Lower lobe of right lung (tissue), 2 donors: ENCODE measurements around the gene SNX13. TPM values are rescaled to one million over a fixed set of nuclear protein-coding genes. Genes with fewer than 3 reads are reported as not detected.
"Not testable (repeated sequence)": the region's sequence is repeated elsewhere in the genome, so short reads cannot be mapped to it uniquely, and the experiment has no call there.

Source experiments
- ATAC-seq, 2 donors: fragments of 200-7000 bp; cut with Tn5 transposase; one replicate each; pipeline ENCODE4 v1.9.1; 2020 to 2022; ENCODE audit warnings: mild to moderate bottlenecking in 2 of 2, moderate library complexity in 2 of 2
- DNase-seq: peaks from one replicate; pipeline ENCODE4 v3.0.0-alpha.2; 2020
- H3K27ac ChIP-seq: fragments of 200-600 bp; one replicate; pipeline ENCODE4 v1.8.0; 2022
- H3K27me3 ChIP-seq: fragments of 200-600 bp; one replicate; pipeline ENCODE4 v1.8.0; 2022; ENCODE audit warnings: low read depth
- H3K36me3 ChIP-seq: fragments of 200-600 bp; one replicate; pipeline ENCODE4 v1.8.0; 2022; ENCODE audit warnings: mild to moderate bottlenecking
- H3K4me1 ChIP-seq: fragments of 200-600 bp; one replicate; pipeline ENCODE4 v1.8.0; 2022
- H3K4me3 ChIP-seq: fragments of 200-600 bp; one replicate; pipeline ENCODE4 v1.8.0; 2022; ENCODE audit warnings: mild to moderate bottlenecking
- H3K9me3 ChIP-seq: fragments of 200-600 bp; one replicate; pipeline ENCODE4 v1.8.0; 2022
- intact Hi-C: fragments of 100-400 bp; cut with DNase I; formaldehyde crosslinking; loops from one replicate; pipeline ENCODE4 v1.11.0; 2022
- total RNA-seq: library from RNA; stranded (reverse); fragmentation: NEBNext Ultra II Directional; extraction: Animal tissue kit (Norgen Biotek cat#: 25700); gene quantifications from one replicate; pipeline ENCODE4 v1.2.1, GENCODE V29; 2021
- TF ChIP-seq, protein P1 (sequence below): fragments of 200-600 bp; IDR thresholded peaks from one replicate; pipeline ENCODE4 v1.8.0; 2022; ENCODE audit warnings: antibody characterized with exemption, mild to moderate bottlenecking
- donor health status: DM: no; HTN: yes; CAD: no; lungs with severe emphysema.

SNX13 gene
- total RNA-seq, 1 donor from 2014 or later = 62.7 TPM

DNA sequence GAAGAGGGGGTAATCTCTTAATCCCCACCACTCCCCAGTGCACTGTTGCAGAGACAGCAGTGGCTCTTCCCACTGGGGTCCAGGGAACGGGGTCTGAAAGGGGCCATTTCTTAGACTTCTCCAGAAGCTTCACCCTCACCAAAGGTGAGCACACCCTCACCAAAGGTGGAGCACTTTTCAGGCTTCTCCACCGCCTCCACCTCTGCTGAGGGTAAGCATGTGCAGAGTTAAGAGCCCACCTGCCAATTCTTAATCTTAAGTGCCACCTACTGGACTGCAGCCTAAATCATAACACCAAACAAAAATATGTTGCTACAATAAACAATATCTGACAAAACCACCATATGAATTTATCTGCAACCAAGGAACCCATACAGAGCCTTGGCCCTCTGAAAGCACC, 27.0 kb downstream of the SNX13 start:
- intact Hi-C loops = no loop called here
- ATAC-seq (no peak), DNase-seq (no peak)
- TF ChIP-seq, protein P1, sequence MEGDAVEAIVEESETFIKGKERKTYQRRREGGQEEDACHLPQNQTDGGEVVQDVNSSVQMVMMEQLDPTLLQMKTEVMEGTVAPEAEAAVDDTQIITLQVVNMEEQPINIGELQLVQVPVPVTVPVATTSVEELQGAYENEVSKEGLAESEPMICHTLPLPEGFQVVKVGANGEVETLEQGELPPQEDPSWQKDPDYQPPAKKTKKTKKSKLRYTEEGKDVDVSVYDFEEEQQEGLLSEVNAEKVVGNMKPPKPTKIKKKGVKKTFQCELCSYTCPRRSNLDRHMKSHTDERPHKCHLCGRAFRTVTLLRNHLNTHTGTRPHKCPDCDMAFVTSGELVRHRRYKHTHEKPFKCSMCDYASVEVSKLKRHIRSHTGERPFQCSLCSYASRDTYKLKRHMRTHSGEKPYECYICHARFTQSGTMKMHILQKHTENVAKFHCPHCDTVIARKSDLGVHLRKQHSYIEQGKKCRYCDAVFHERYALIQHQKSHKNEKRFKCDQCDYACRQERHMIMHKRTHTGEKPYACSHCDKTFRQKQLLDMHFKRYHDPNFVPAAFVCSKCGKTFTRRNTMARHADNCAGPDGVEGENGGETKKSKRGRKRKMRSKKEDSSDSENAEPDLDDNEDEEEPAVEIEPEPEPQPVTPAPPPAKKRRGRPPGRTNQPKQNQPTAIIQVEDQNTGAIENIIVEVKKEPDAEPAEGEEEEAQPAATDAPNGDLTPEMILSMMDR = no peak
- no peaks in the 10 kb centered on the region for H3K27me3 ChIP-seq
- H3K9me3 ChIP-seq = peaks cover 13% of the 10 kb centered on the region
- H3K4me3 ChIP-seq = no peak overlapping the region
- no peak overlapping the region for H3K27ac ChIP-seq
- H3K4me1 ChIP-seq = no peaks in the 10 kb centered on the region
- no peaks in the 10 kb centered on the region for H3K36me3 ChIP-seq

DNA sequence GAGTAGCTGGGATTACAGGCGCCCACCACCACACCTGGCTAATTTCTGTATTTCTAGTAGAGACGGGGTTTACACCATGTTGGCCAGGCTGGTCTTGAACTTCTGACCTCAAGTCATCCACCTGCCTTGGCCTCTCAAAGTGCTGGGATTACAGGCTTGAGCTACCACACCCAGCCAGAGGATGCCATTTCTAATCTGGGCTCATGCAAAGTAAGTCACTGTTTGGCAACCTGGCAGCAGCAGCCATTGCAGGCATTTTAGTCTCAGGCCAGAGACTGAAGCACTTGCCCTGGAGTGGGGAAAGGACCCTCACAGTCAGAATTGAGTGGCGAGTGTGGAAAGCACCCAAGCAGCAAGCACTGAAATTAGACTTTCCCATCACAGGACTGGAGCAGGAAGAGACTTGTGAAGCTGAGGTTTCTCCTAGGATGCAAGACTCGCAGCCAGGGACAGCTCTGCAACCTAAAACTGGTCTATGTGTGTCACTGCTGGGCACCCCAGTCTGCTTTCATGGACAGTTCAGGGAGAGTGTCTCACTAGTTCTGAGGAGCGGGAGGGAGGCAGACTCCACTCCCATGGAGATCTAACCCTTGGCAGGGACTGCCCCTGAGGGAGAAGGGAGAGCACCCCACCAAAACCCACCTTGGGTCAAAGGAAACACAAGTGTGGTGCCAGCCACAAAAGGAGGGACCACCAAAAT, 27.6 kb downstream of the SNX13 start:
- ATAC-seq (no peak), DNase-seq (no peak)
- TF ChIP-seq, protein P1 = no peak

DNA sequence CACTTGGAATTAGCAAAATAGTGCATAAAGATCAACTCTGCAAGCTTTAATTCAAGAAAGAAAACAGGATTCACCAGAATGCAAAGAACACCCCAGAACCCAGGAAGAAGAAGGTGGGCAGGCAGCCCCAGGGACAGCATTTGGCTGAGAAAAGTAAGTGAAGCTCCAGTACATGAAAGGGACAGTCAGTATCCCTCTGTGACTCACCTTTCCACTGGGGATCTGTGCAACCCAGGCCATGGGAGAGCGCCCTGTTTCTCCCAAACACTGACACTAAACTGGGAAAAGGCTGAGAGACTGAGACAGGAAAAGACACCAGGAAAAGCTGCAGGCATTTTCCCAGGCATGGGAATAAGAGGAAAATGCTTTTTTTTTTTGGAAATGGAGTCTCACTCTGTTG, 28.2 kb downstream of the SNX13 start:
- no peak overlapping the region for H3K27ac ChIP-seq
- ATAC-seq (no peak), DNase-seq (no peak)
- H3K27me3 ChIP-seq = no peaks in the 10 kb centered on the region
- H3K36me3 ChIP-seq = no peaks in the 10 kb centered on the region
- no peaks in the 10 kb centered on the region for H3K4me1 ChIP-seq
- intact Hi-C loops = no loop called here
- TF ChIP-seq, protein P1 = no peak
- H3K4me3 ChIP-seq = no peak overlapping the region
- H3K9me3 ChIP-seq = peaks cover 6% of the 10 kb centered on the region

More for the DNA sequence above, 27.6 kb downstream of the SNX13 start:
- no peak overlapping the region for H3K4me3 ChIP-seq
- H3K9me3 ChIP-seq = peaks cover 13% of the 10 kb centered on the region
- intact Hi-C loops = no loop called here
- no peak overlapping the region for H3K27ac ChIP-seq
- H3K36me3 ChIP-seq = no peaks in the 10 kb centered on the region
- no peaks in the 10 kb centered on the region for H3K4me1 ChIP-seq
- no peaks in the 10 kb centered on the region for H3K27me3 ChIP-seq

DNA sequence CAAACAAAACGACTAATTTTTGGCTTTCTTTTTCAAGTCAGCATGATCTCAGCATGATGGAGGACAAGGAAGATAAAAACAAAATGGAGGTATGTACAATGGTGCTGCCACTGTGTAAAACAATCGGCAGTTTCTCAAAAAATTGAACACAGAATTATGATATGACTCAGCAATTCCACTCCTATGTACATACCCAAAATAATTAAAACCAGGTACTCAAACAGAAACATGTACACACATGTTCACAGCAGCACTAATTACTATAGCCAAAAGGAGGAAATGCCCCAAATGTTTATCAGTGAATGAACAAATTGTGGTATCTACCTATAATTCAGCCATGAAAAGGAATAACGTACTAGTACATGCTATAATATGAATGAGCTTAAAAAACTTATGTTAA, 29.9 kb downstream of the SNX13 start:
- no peaks in the 10 kb centered on the region for H3K4me1 ChIP-seq
- DNase-seq (no peak), ATAC-seq (no peak)
- no peaks in the 10 kb centered on the region for H3K27me3 ChIP-seq
- H3K9me3 ChIP-seq = no peaks in the 10 kb centered on the region
- no peak overlapping the region for H3K4me3 ChIP-seq
- H3K27ac ChIP-seq = no peak overlapping the region
- intact Hi-C loops = no loop called here
- TF ChIP-seq, protein P1 = no peak
- no peaks in the 10 kb centered on the region for H3K36me3 ChIP-seq

DNA sequence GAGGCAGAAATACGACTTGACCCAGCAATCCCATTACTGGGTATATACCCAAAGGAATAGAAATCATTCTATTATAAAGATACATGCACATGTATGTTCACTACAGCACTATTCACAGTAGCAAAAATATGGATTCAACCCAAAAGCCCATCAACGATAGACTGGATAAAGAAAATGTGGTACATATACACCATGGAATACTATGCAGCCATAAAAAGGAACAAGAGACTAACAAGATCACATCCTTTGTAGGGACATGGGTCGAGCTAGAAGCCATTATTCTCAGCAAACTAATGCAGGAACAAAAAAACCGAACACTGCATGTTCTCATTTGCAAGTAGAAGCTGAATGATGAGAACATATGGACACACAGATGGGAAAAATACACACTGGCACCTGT, 31.0 kb downstream of the SNX13 start:
- H3K4me3 ChIP-seq, intact Hi-C loops, ATAC-seq: not testable (repeated sequence)

DNA sequence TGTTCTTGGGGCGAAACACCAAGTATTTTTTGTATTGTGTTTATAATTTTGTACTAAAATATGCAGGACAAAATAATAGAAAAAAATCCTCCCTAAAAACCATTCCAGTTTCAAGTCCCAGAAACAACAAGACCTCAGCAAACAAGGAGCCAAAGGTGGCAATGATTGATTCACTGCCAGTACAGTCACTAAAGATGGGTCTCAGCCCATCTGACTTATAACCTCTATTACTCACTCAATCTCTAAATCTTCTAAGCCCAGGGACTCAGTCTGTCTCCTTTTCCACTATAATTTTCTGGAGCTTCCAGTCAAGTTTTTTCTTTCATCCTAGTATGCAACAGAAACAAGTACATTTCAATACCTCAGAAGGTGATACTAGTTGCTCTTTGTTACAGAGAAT, 33.3 kb downstream of the SNX13 start:
- H3K4me1 ChIP-seq = no peaks in the 10 kb centered on the region
- H3K27me3 ChIP-seq = no peaks in the 10 kb centered on the region
- no peak overlapping the region for H3K4me3 ChIP-seq
- H3K27ac ChIP-seq = no peak overlapping the region
- intact Hi-C loops = no loop called here
- DNase-seq = no peak
- H3K36me3 ChIP-seq = no peaks in the 10 kb centered on the region
- no peak for ATAC-seq
- TF ChIP-seq, protein P1 = no peak
- H3K9me3 ChIP-seq = no peaks in the 10 kb centered on the region

More for the DNA sequence above, 31.0 kb downstream of the SNX13 start:
- H3K36me3 ChIP-seq, H3K27me3 ChIP-seq, DNase-seq, H3K27ac ChIP-seq, H3K9me3 ChIP-seq, H3K4me1 ChIP-seq: not testable (repeated sequence)
